BJ (cell line): ENCODE data around the gene GSN. TPM values are rescaled to one million over a fixed set of nuclear protein-coding genes. Genes with fewer than 3 reads are reported as not detected.

Experiments used
- CTCF ChIA-PET: fragments of 350-600 bp; formaldehyde crosslinking; extraction: SDS; loops from one replicate; lab custom pipeline; 2021; ENCODE audit warnings: antibody characterized with exemption, inconsistent platforms; lab: Yijun Ruan, JAX
- POLR2A ChIA-PET: fragments of 300-600 bp; sonication (Branson Sonifier 250); formaldehyde crosslinking; extraction: SDS; loops from one replicate; lab custom pipeline; 2021; ENCODE audit warnings: antibody characterized with exemption; lab: Charles Lee
- DNase-seq: peaks from one replicate; pipeline ENCODE4 v3.0.0-alpha.2; 2011; ENCODE audit warnings: low read depth
- H3K27me3 ChIP-seq: 2 replicates; pipeline ENCODE4 v1.6.0; 2011; ENCODE audit warnings: low read length; ENCODE audit not compliant: control insufficient read depth, insufficient read depth
- H3K36me3 ChIP-seq: 2 replicates; pipeline ENCODE4 v1.5.1; 2011; ENCODE audit warnings: low read length; ENCODE audit not compliant: control insufficient read depth, insufficient read depth
- H3K4me3 ChIP-seq: 2 replicates; pipeline ENCODE4 v1.5.1; 2011; ENCODE audit warnings: low read depth, mild to moderate bottlenecking, control low read depth, low read length
- CTCF ChIP-seq: IDR thresholded peaks from 2 replicates; pipeline ENCODE4 v1.5.1; 2011; ENCODE audit warnings: low read depth, mild to moderate bottlenecking, control low read depth, inconsistent platforms, low read length, moderate library complexity; ENCODE audit not compliant: insufficient read depth
- polyA plus RNA-seq: library from polyadenylated mRNA; depleted of rRNA; stranded (reverse); fragments of >200 nt; gene quantifications from 2 replicates; pipeline ENCODE4 v1.2.3, GENCODE V29; 2011

Gene GSN
- polyA plus RNA-seq, 1 experiment, result 765 TPM

- Histone ChIP-seq H3K27me3 (no peaks in the 10 kb centered on the region), H3K36me3 (peaks cover 7% of the 10 kb centered on the region; the same call in 1 of the 2 replicates), H3K4me3 (no peak overlapping the region)
- ChIA-PET POLR2A (no interaction called here), CTCF (interaction anchor here (1.0 to 2.0 kb wide), 3 partner anchors 10 to 45 kb away, joined by 3 to 10 read pairs (median 3); no protein-coding TSS in a partner anchor)
- no peak for DNase-seq
- TF ChIP-seq CTCF, result no peak
Measured at GRCh38 chr9:121274851-121275250, 6.9 kb downstream of the GSN start.

- CTCF ChIA-PET, result interaction anchor here (1.0 to 2.0 kb wide), 2 partner anchors 16 to 44 kb away, joined by 3 to 10 read pairs; no protein-coding TSS in a partner anchor
- Histone ChIP-seq H3K36me3 (peaks cover 7% of the 10 kb centered on the region), H3K4me3 (no peak overlapping the region), H3K27me3 (no peaks in the 10 kb centered on the region)
- no peak for TF ChIP-seq CTCF
- DNase-seq, result no peak
- POLR2A ChIA-PET, result no interaction called here
Measured at GRCh38 chr9:121275781-121276658, 8.1 kb downstream of the GSN start.

- POLR2A ChIA-PET, result interaction anchor here (0.6 to 0.9 kb wide), 3 partner anchors 9 to 122 kb away, joined by 3 to 5 read pairs (median 3); partner anchors contain the start of gene GSN
- no peak overlapping the region for H3K4me3 ChIP-seq
Measured at GRCh38 chr9:121277026-121277425, 9.1 kb downstream of the GSN start.

GRCh38 chr9:121277518-121278295 is 9.7 kb downstream of the GSN start:
- Histone ChIP-seq H3K36me3 (peaks cover 10% of the 10 kb centered on the region), H3K27me3 (no peaks in the 10 kb centered on the region), H3K4me3 (peak overlapping the region; percentile 7)
- ChIA-PET CTCF (interaction anchor here (0.6 to 2.6 kb wide), 23 partner anchors 9 to 671 kb away, joined by 3 to 38 read pairs (median 6); partner anchors contain the start of gene GSN), POLR2A (interaction anchor here (0.6 to 0.9 kb wide), 6 partner anchors 10 to 205 kb away, joined by 3 to 6 read pairs (median 3); partner anchors contain the start of gene GSN)
- peak; percentile 77 for DNase-seq
- no peak for TF ChIP-seq CTCF

More at GRCh38 chr9:121277026-121277425, 9.1 kb downstream of the GSN start:
- CTCF ChIA-PET, result interaction anchor here (0.8 to 2.6 kb wide), 6 partner anchors 9 to 66 kb away, joined by 3 to 38 read pairs (median 14); partner anchors contain the start of gene GSN
- H3K36me3 ChIP-seq, result peaks cover 12% of the 10 kb centered on the region
- TF ChIP-seq CTCF, result no peak
- DNase-seq, result no peak
- H3K27me3 ChIP-seq, result no peaks in the 10 kb centered on the region
